CD4-positive, alpha-beta memory T cell (primary cell): Measurements from ENCODE around the gene KAT5. TPM values are rescaled to one million over a fixed set of nuclear protein-coding genes. Genes with fewer than 3 reads are reported as not detected.
"Not testable (repeated sequence)": the region's sequence is repeated elsewhere in the genome, so short reads cannot be mapped to it uniquely, and the experiment has no call there.

ENCODE experiments used
- CTCF ChIA-PET: fragments of 350-600 bp; sonication (Branson Sonifier 250); formaldehyde crosslinking; loops from one replicate; lab custom pipeline; 2021; ENCODE audit warnings: inconsistent platforms; ENCODE audit not compliant: partially characterized antibody; lab: Charles Lee
- POLR2A ChIA-PET: fragments of 350-600 bp; sonication (Branson Sonifier 250); formaldehyde crosslinking; loops from one replicate; lab custom pipeline; 2021; ENCODE audit not compliant: partially characterized antibody; lab: Charles Lee
- DNase-seq, 5 donors: peaks; one replicate each; pipeline versions ENCODE4 v3.0.0 to v3.0.0-alpha.2; 2020 to 2022; ENCODE audit warnings: mixed read lengths in 1 of 5
- H3K27ac ChIP-seq: one replicate; pipeline ENCODE4 v1.7.0; 2013; ENCODE audit warnings: low read depth, low read length
- H3K27me3 ChIP-seq: 2 replicates; pipeline ENCODE4 v1.7.0; 2013; ENCODE audit warnings: mild to moderate bottlenecking, low read length, moderate library complexity; ENCODE audit not compliant: insufficient read depth
- H3K36me3 ChIP-seq: 2 replicates; pipeline ENCODE4 v1.7.0; 2013; ENCODE audit warnings: mild to moderate bottlenecking, low read length, moderate library complexity; ENCODE audit not compliant: insufficient read depth
- H3K4me1 ChIP-seq: 2 replicates; pipeline ENCODE4 v1.7.0; 2013; ENCODE audit warnings: mild to moderate bottlenecking, low read length, moderate library complexity; ENCODE audit not compliant: insufficient read depth
- H3K4me3 ChIP-seq, 2 donors: one replicate each; pipeline ENCODE4 v1.7.0; 2013; ENCODE audit warnings: low read length in 2 of 2, mild to moderate bottlenecking in 1 of 2
- H3K9me3 ChIP-seq, 2 donors: one replicate each; pipeline ENCODE4 v1.7.0; 2013; ENCODE audit warnings: low read length in 2 of 2, control low read depth in 1 of 2; ENCODE audit not compliant: control insufficient read depth in 1 of 2
- H3K27ac Mint-ChIP-seq, 7 donors: one replicate each; pipeline ENCODE4 v1.8.0; 2020 to 2021; ENCODE audit warnings: mixed read lengths in 7 of 7, mild to moderate bottlenecking in 6 of 7, inconsistent platforms in 3 of 7, moderate library complexity in 3 of 7
- H3K27me3 Mint-ChIP-seq, 2 donors: one replicate each; pipeline ENCODE4 v1.8.0; 2020 to 2021; ENCODE audit warnings: mixed read lengths in 2 of 2
- H3K36me3 Mint-ChIP-seq, 2 donors: one replicate each; pipeline ENCODE4 v1.8.0; 2020 to 2021; ENCODE audit warnings: mixed read lengths in 2 of 2, inconsistent platforms in 1 of 2, mild to moderate bottlenecking in 1 of 2
- H3K4me1 Mint-ChIP-seq, 4 donors: one replicate each; pipeline ENCODE4 v1.8.0; 2020 to 2021; ENCODE audit warnings: mixed read lengths in 4 of 4, mild to moderate bottlenecking in 1 of 4
- H3K4me3 Mint-ChIP-seq, 8 donors: one replicate each; pipeline ENCODE4 v1.8.0; 2020 to 2021; ENCODE audit warnings: mixed read lengths in 8 of 8, mild to moderate bottlenecking in 7 of 8, moderate library complexity in 6 of 8, inconsistent platforms in 3 of 8
- H3K9me3 Mint-ChIP-seq, 8 donors: one replicate each; pipeline ENCODE4 v1.8.0; 2020 to 2021; ENCODE audit warnings: mixed read lengths in 8 of 8, mild to moderate bottlenecking in 5 of 8, inconsistent platforms in 3 of 8, moderate library complexity in 1 of 8
- intact Hi-C: fragments of 100-400 bp; cut with micrococcal nuclease; formaldehyde crosslinking; loops from one replicate; pipeline ENCODE4 v1.15.1; 2023
- polyA plus RNA-seq, 2 donors: library from polyadenylated mRNA; unstranded; fragments of 300-500 nt; fragmentation: Illumina TruSeq; gene quantifications; one replicate each; pipeline ENCODE4 v1.2.3, GENCODE V29; 2021
- total RNA-seq, 2 experiments: library from RNA; stranded (reverse); gene quantifications; one replicate each; pipeline ENCODE4 v1.2.3, GENCODE V29; 2021

KAT5 gene
- total and polyA plus RNA-seq, 4 experiments from 2014 or later, result 45.4 to 106 (median 77.5) TPM

- intact Hi-C loops, result no loop called here
- no peak overlapping the region for H3K4me3 Mint-ChIP-seq
- POLR2A ChIA-PET, result no interaction called here
- Histone ChIP-seq H3K9me3 (no peaks in the 10 kb centered on the region), H3K36me3 (no peaks in the 10 kb centered on the region), H3K4me1 (no peaks in the 10 kb centered on the region), H3K27ac (no peak overlapping the region), H3K4me3 (no peak overlapping the region), H3K27me3 (no peaks in the 10 kb centered on the region)
- CTCF ChIA-PET, result no interaction called here
- no peaks in the 10 kb centered on the region for H3K4me1 Mint-ChIP-seq
- no peak overlapping the region for H3K27ac Mint-ChIP-seq
- no peaks in the 10 kb centered on the region for H3K9me3 Mint-ChIP-seq
- no peaks in the 10 kb centered on the region for H3K36me3 Mint-ChIP-seq
- DNase-seq, result no peak
- H3K27me3 Mint-ChIP-seq, result peaks cover 1 to 5% of the 10 kb centered on the region in 2 donors
These were observed 13.8 kb upstream of the KAT5 start for GRCh38 chr11:65698205-65698604.

GRCh38 chr11:65699306-65699705 is 12.7 kb upstream of the KAT5 start:
- H3K9me3 Mint-ChIP-seq, result no peaks in the 10 kb centered on the region
- no peaks in the 10 kb centered on the region for H3K9me3 ChIP-seq
- no peak overlapping the region for H3K4me3 ChIP-seq
- H3K4me1 Mint-ChIP-seq, result no peaks in the 10 kb centered on the region
- intact Hi-C loops, result no loop called here
- no peaks in the 10 kb centered on the region for H3K36me3 Mint-ChIP-seq
- H3K36me3 ChIP-seq, result no peaks in the 10 kb centered on the region
- POLR2A ChIA-PET, result no interaction called here
- no peak overlapping the region for H3K27ac ChIP-seq
- H3K27me3 Mint-ChIP-seq, result peaks cover 1 to 5% of the 10 kb centered on the region in 2 donors
- no peak overlapping the region for H3K27ac Mint-ChIP-seq
- no peak for DNase-seq
- no peaks in the 10 kb centered on the region for H3K27me3 ChIP-seq
- no peaks in the 10 kb centered on the region for H3K4me1 ChIP-seq
- no peak overlapping the region for H3K4me3 Mint-ChIP-seq
- CTCF ChIA-PET, result no interaction called here

GRCh38 chr11:65700399-65700798 is 11.7 kb upstream of the KAT5 start:
- no peaks in the 10 kb centered on the region for H3K4me1 Mint-ChIP-seq
- intact Hi-C loops, result no loop called here
- H3K4me1 ChIP-seq, result no peaks in the 10 kb centered on the region
- H3K9me3 Mint-ChIP-seq, result no peaks in the 10 kb centered on the region
- no peaks in the 10 kb centered on the region for H3K27me3 ChIP-seq
- no peak overlapping the region for H3K4me3 Mint-ChIP-seq
- ChIA-PET CTCF (no interaction called here), POLR2A (no interaction called here)
- no peak overlapping the region for H3K27ac Mint-ChIP-seq
- no peaks in the 10 kb centered on the region for H3K36me3 Mint-ChIP-seq
- DNase-seq, result no peak
- no peaks in the 10 kb centered on the region for H3K36me3 ChIP-seq
- H3K27me3 Mint-ChIP-seq, result peaks cover 1 to 7% of the 10 kb centered on the region in 2 donors
- no peaks in the 10 kb centered on the region for H3K9me3 ChIP-seq
- H3K4me3 ChIP-seq, result no peak overlapping the region
- H3K27ac ChIP-seq, result no peak overlapping the region

- CTCF ChIA-PET, result interaction anchor here (2.9 kb wide), 1 partner anchor 10 kb away, joined by 10 read pairs; the partner anchor contains the start of gene KAT5
- H3K4me3 Mint-ChIP-seq, result no peak overlapping the region
- no peak overlapping the region for H3K27ac Mint-ChIP-seq
- peaks cover 0 to 5% (median 0%) of the 10 kb centered on the region in 4 donors for H3K4me1 Mint-ChIP-seq
- intact Hi-C loops, result no loop called here
- H3K4me1 ChIP-seq, result no peaks in the 10 kb centered on the region
- no peaks in the 10 kb centered on the region for H3K9me3 ChIP-seq
- no peaks in the 10 kb centered on the region for H3K36me3 ChIP-seq
- H3K27me3 ChIP-seq, result no peaks in the 10 kb centered on the region
- H3K9me3 Mint-ChIP-seq, result no peaks in the 10 kb centered on the region
- H3K36me3 Mint-ChIP-seq, result no peaks in the 10 kb centered on the region
- H3K27ac ChIP-seq, result no peak overlapping the region
- peaks cover 1 to 7% of the 10 kb centered on the region in 2 donors for H3K27me3 Mint-ChIP-seq
- no peak overlapping the region for H3K4me3 ChIP-seq
- POLR2A ChIA-PET, result no interaction called here
- DNase-seq, result no peak
These were observed 10.4 kb upstream of the KAT5 start for GRCh38 chr11:65701686-65702085.

- Histone ChIP-seq H3K4me3 (no peak overlapping the region), H3K36me3 (no peaks in the 10 kb centered on the region), H3K4me1 (no peaks in the 10 kb centered on the region), H3K9me3 (no peaks in the 10 kb centered on the region), H3K27me3 (no peaks in the 10 kb centered on the region), H3K27ac (no peak overlapping the region)
- Mint-ChIP-seq H3K9me3 (no peaks in the 10 kb centered on the region), H3K27me3 (peaks cover 1 to 7% of the 10 kb centered on the region in 2 donors), H3K27ac (no peak overlapping the region), H3K4me1 (peaks cover 0 to 10% (median 0%) of the 10 kb centered on the region in 4 donors), H3K4me3 (no peak overlapping the region), H3K36me3 (no peaks in the 10 kb centered on the region)
- intact Hi-C loops, result no loop called here
- CTCF ChIA-PET, result interaction anchor here (0.6 to 3.2 kb wide), 6 partner anchors 8 to 319 kb away, joined by 3 to 19 read pairs (median 10); partner anchors contain the start of genes AP5B1 and KAT5
- DNase-seq, result no peak
- POLR2A ChIA-PET, result no interaction called here
These were observed 8.2 kb upstream of the KAT5 start for GRCh38 chr11:65703846-65704245.

GRCh38 chr11:65706303-65706763 is 5.7 kb upstream of the KAT5 start:
- H3K27ac Mint-ChIP-seq, H3K36me3 ChIP-seq, POLR2A ChIA-PET, H3K9me3 ChIP-seq, H3K9me3 Mint-ChIP-seq, H3K27me3 ChIP-seq, H3K4me3 ChIP-seq, H3K36me3 Mint-ChIP-seq, H3K27ac ChIP-seq, H3K27me3 Mint-ChIP-seq, H3K4me1 ChIP-seq: not testable (repeated sequence)
- CTCF ChIA-PET, result interaction anchor here (0.6 to 3.2 kb wide), 11 partner anchors 13 to 475 kb away, joined by 3 to 19 read pairs (median 4); no protein-coding TSS in a partner anchor
- DNase-seq, result peak; percentile 65 to 84 (median 67)
- Mint-ChIP-seq H3K4me1 (peaks cover 0 to 10% (median 0%) of the 10 kb centered on the region in 4 donors), H3K4me3 (peak overlapping the region in 4 of 8 donors; percentile 26 to 71 (median 40))
- intact Hi-C loops, result loop anchor here (1.0 kb wide), 3 partner anchors 80 to 283 kb away; no protein-coding TSS in a partner anchor

GRCh38 chr11:65707002-65707401 is 5.0 kb upstream of the KAT5 start:
- H3K27me3 Mint-ChIP-seq, result not testable (repeated sequence)
- CTCF ChIA-PET, result interaction anchor here (0.9 to 3.2 kb wide), 4 partner anchors 81 to 316 kb away, joined by 3 to 19 read pairs (median 8); no protein-coding TSS in a partner anchor

More at GRCh38 chr11:65707002-65707401, 5.0 kb upstream of the KAT5 start:
- Mint-ChIP-seq H3K27ac (peak overlapping the region in 2 of 7 donors; percentile 57 to 60), H3K4me1 (peaks cover 2 to 15% (median 4%) of the 10 kb centered on the region in 4 donors), H3K4me3 (peak overlapping the region in 2 of 8 donors; percentile 5 to 23)
- H3K4me1 ChIP-seq, H3K9me3 Mint-ChIP-seq, DNase-seq, POLR2A ChIA-PET, intact Hi-C loops, H3K27ac ChIP-seq, H3K4me3 ChIP-seq, H3K9me3 ChIP-seq, H3K36me3 ChIP-seq, H3K27me3 ChIP-seq, H3K36me3 Mint-ChIP-seq: not testable (repeated sequence)
